A549 (cell line): ENCODE data around the gene AHCTF1.

Experiments
- CHD4 ChIP-seq: fragments of 200-600 bp; sonication (generic); IDR thresholded peaks from 2 replicates; pipeline ENCODE4 v1.6.1; 2016; ENCODE audit warnings: antibody characterized with exemption, mild to moderate bottlenecking, borderline replicate concordance
- CTCF ChIP-seq: fragments of >200 bp; sonication (Bioruptor Twin); formaldehyde crosslinking; IDR thresholded peaks from 3 replicates; pipeline ENCODE4 v1.5.1; 2016
- JUN ChIP-seq, 2 experiments: fragments of >200 bp; sonication (Bioruptor Twin); formaldehyde crosslinking; IDR thresholded peaks; 2 replicates in 1 of 2; 3 replicates in 1 of 2; pipeline ENCODE4 v1.6.1; 2016 to 2017
- MAFK ChIP-seq: fragments of 450-650 bp; IDR thresholded peaks from 2 replicates; pipeline ENCODE4 v1.6.1; 2014; ENCODE audit not compliant: partially characterized antibody
- MAX ChIP-seq: IDR thresholded peaks from 2 replicates; pipeline ENCODE4 v1.6.1; 2012
- PBX3 ChIP-seq: IDR thresholded peaks from 2 replicates; pipeline ENCODE4 v1.6.1; 2012
- POLR2A ChIP-seq: IDR thresholded peaks from 2 replicates; pipeline ENCODE4 v1.6.1; 2012; ENCODE audit warnings: mild to moderate bottlenecking, low read length
- POLR2AphosphoS2 ChIP-seq: conservative IDR thresholded peaks from 2 replicates; pipeline ENCODE4 v1.6.1; 2012; ENCODE audit warnings: low read length, improper control_type of control experiment, inconsistent platforms
- REST ChIP-seq: fragments of 200-600 bp; sonication (generic); IDR thresholded peaks from 2 replicates; pipeline ENCODE4 v1.6.1; 2016; ENCODE audit warnings: antibody characterized with exemption, mild to moderate bottlenecking, moderate library complexity
- TP53 ChIP-seq: fragments of 250-450 bp; sonication (Bioruptor Pico); IDR thresholded peaks from 2 replicates; pipeline ENCODE4 v1.5.0; 2021; ENCODE audit warnings: mild to moderate bottlenecking, moderate library complexity

- TF ChIP-seq CTCF (no peak), CHD4 (no peak), POLR2A (no peak), REST (no peak), POLR2AphosphoS2 (no peak), JUN (IDR thresholded peaks at IDR 0.05) (no peak), MAX (no peak), TP53 (CRISPR knock-in tag) (no peak), PBX3 (no peak), MAFK (no peak)
Measured at GRCh38 chr1:246800756-246801155, 131.0 kb downstream of the AHCTF1 start.
